Measurements from ENCODE around the gene ARAP2.

Gene ARAP2

GRCh38 chr4:36264207-36264826, 20.0 kb upstream of the ARAP2 start:
- DNase-seq (ENCODE audit: low spot score) = no peak

- no peak for DNase-seq (ENCODE audit: low spot score)
Observed at GRCh38 chr4:36260731-36261130, 16.4 kb upstream of the ARAP2 start.

- peak; percentile 65 for DNase-seq (ENCODE audit: low spot score)
Observed at GRCh38 chr4:36256398-36256891, 12.1 kb upstream of the ARAP2 start.

- DNase-seq (ENCODE audit: low spot score) = peak; percentile 74
Observed at GRCh38 chr4:36255577-36255976, 11.3 kb upstream of the ARAP2 start.

GRCh38 chr4:36254371-36254770, 10.1 kb upstream of the ARAP2 start:
- no peak for DNase-seq (ENCODE audit: low spot score)

- DNase-seq (ENCODE audit: low spot score) = no peak
Observed at GRCh38 chr4:36251983-36252382, 7.7 kb upstream of the ARAP2 start.

GRCh38 chr4:36249610-36250009, 5.3 kb upstream of the ARAP2 start:
- no peak for DNase-seq (ENCODE audit: low spot score)

- DNase-seq (ENCODE audit: low spot score) = peak; percentile 42
Observed at GRCh38 chr4:36243355-36244256, 708 bp downstream of the ARAP2 start.

GRCh38 chr4:36242629-36243354, 1.5 kb downstream of the ARAP2 start:
- DNase-seq (ENCODE audit: low spot score) = no peak

- DNase-seq (ENCODE audit: low spot score) = peak; percentile 70
Observed at GRCh38 chr4:36241771-36242170, 2.5 kb downstream of the ARAP2 start.

- DNase-seq (ENCODE audit: low spot score) = no peak
Observed at GRCh38 chr4:36237366-36238313, 6.7 kb downstream of the ARAP2 start.

GRCh38 chr4:36236159-36236558, 8.2 kb downstream of the ARAP2 start:
- no peak for DNase-seq (ENCODE audit: low spot score)

- DNase-seq (ENCODE audit: low spot score) = no peak
Observed at GRCh38 chr4:36235306-36235705, 9.0 kb downstream of the ARAP2 start.

- DNase-seq (ENCODE audit: low spot score) = no peak
Observed at GRCh38 chr4:36233567-36234266, 10.6 kb downstream of the ARAP2 start.

GRCh38 chr4:36230534-36230933, 13.8 kb downstream of the ARAP2 start:
- no peak for DNase-seq (ENCODE audit: low spot score)

GRCh38 chr4:36227913-36228312, 16.4 kb downstream of the ARAP2 start:
- DNase-seq (ENCODE audit: low spot score) = no peak

GRCh38 chr4:36226430-36227227, 17.7 kb downstream of the ARAP2 start:
- no peak for DNase-seq (ENCODE audit: low spot score)

- DNase-seq (ENCODE audit: low spot score) = no peak
Observed at GRCh38 chr4:36224972-36225903, 19.1 kb downstream of the ARAP2 start.

- no peak for DNase-seq (ENCODE audit: low spot score)
Observed at GRCh38 chr4:36222702-36223101, 21.6 kb downstream of the ARAP2 start.
